Transverse colon (tissue), 4 donors: ENCODE measurements around the gene ST3GAL3.

Source experiments
- EP300 ChIP-seq: sonication (generic); formaldehyde crosslinking; IDR thresholded peaks from one replicate; pipeline ENCODE4 v1.6.1; 2017; ENCODE audit warnings: antibody characterized with exemption, low read depth
- POLR2A ChIP-seq: fragments of 450-650 bp; IDR thresholded peaks from one replicate; pipeline ENCODE4 v1.6.1; 2016; ENCODE audit warnings: antibody characterized with exemption, mild to moderate bottlenecking, moderate library complexity
- POLR2AphosphoS5 ChIP-seq, 3 donors: sonication (generic); formaldehyde crosslinking; IDR thresholded peaks; one replicate each; pipeline ENCODE4 v1.6.1; 2016; ENCODE audit warnings: antibody characterized with exemption in 3 of 3
- TF ChIP-seq, protein P1 (sequence below), 5 experiments: fragments of 200-600 bp in 3 of 5; fragments of 450-650 bp in 2 of 5; sonication (generic) in 3 of 5; IDR thresholded peaks; 1 replicate in 2 of 5; 2 replicates in 3 of 5; pipeline ENCODE4 v1.5.1; 2016 to 2017; ENCODE audit warnings: antibody characterized with exemption in 5 of 5, inconsistent platforms in 3 of 5, mild to moderate bottlenecking in 2 of 5, moderate library complexity in 1 of 5

DNA sequence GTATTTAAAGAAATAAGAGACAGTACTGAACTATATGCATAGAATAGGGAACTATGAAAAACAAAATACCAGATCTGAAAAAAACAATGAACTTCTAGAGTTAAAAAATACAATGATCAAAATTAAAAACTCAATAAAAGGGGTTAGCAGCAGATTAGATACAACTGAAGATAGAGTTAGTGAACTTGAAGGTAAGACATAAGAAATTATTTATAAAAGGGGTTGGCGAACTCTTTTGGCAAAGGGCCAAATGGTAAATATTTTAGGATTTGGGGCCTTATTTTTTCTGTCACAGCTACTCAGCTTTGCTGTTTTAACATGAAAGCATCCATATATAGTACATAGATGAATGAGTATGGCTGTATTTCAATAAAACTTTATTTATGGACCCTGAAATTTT lies 111.4 kb downstream of the ST3GAL3 start:
- TF ChIP-seq, protein P1, sequence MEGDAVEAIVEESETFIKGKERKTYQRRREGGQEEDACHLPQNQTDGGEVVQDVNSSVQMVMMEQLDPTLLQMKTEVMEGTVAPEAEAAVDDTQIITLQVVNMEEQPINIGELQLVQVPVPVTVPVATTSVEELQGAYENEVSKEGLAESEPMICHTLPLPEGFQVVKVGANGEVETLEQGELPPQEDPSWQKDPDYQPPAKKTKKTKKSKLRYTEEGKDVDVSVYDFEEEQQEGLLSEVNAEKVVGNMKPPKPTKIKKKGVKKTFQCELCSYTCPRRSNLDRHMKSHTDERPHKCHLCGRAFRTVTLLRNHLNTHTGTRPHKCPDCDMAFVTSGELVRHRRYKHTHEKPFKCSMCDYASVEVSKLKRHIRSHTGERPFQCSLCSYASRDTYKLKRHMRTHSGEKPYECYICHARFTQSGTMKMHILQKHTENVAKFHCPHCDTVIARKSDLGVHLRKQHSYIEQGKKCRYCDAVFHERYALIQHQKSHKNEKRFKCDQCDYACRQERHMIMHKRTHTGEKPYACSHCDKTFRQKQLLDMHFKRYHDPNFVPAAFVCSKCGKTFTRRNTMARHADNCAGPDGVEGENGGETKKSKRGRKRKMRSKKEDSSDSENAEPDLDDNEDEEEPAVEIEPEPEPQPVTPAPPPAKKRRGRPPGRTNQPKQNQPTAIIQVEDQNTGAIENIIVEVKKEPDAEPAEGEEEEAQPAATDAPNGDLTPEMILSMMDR (IDR thresholded peaks at IDR 0.05) = no peak
- TF ChIP-seq POLR2A (no peak), POLR2AphosphoS5 (IDR thresholded peaks at IDR 0.05) (no peak), EP300 (no peak)
